PFSK-1 (cell line): ENCODE results near the gene LNP1.

Source experiments
- FOXP2 ChIP-seq: optimal IDR thresholded peaks from 2 replicates; pipeline ENCODE3; 2011; ENCODE audit warnings: borderline replicate concordance, control low read depth, inconsistent platforms; ENCODE audit not compliant: insufficient read depth; ENCODE audit errors: extremely low read length, extremely low read depth
- POLR2AphosphoS5 ChIP-seq: IDR thresholded peaks from 2 replicates; pipeline ENCODE4 v1.6.1; 2012; ENCODE audit warnings: low read depth, mild to moderate bottlenecking, control low read depth, low read length, moderate library complexity
- SIN3A ChIP-seq: IDR thresholded peaks from 2 replicates; pipeline ENCODE4 v1.6.1; 2012; ENCODE audit warnings: mild to moderate bottlenecking, low read length, moderate library complexity, borderline replicate concordance; ENCODE audit not compliant: insufficient read depth
- TAF1 ChIP-seq: IDR thresholded peaks from 2 replicates; pipeline ENCODE4 v1.6.1; 2012; ENCODE audit warnings: low read length, control low read depth, borderline replicate concordance; ENCODE audit not compliant: insufficient read depth
- TF ChIP-seq, protein P1 (sequence below), 2 experiments: IDR thresholded peaks; 2 replicates each; pipeline versions ENCODE4 v1.6.1 to v1.8.0; 2011 to 2012; ENCODE audit warnings: low read depth in 2 of 2, low read length in 2 of 2, control low read depth in 1 of 2, inconsistent platforms in 1 of 2, mild to moderate bottlenecking in 1 of 2, moderate library complexity in 1 of 2; ENCODE audit not compliant: insufficient read depth in 1 of 2

DNA sequence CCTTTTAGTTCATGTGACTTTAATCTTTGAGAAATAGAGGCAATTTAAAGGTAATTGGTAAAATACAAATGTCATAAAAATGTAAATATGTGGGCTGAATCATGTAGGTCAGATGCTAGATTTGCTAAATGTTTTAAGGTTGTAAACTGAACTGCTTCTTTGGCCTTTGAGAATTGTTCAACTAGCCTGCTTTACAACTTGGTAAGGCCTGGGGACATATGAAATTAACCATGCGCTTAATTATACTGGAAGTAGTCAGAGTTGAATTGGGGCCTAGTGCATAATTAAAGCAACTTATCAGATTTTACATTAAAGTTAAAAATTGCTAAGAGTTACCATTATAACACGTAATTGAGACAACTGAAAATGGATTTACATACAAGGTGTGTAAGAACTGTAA lies 70.1 kb downstream of the LNP1 start:
- TF ChIP-seq, protein P1, sequence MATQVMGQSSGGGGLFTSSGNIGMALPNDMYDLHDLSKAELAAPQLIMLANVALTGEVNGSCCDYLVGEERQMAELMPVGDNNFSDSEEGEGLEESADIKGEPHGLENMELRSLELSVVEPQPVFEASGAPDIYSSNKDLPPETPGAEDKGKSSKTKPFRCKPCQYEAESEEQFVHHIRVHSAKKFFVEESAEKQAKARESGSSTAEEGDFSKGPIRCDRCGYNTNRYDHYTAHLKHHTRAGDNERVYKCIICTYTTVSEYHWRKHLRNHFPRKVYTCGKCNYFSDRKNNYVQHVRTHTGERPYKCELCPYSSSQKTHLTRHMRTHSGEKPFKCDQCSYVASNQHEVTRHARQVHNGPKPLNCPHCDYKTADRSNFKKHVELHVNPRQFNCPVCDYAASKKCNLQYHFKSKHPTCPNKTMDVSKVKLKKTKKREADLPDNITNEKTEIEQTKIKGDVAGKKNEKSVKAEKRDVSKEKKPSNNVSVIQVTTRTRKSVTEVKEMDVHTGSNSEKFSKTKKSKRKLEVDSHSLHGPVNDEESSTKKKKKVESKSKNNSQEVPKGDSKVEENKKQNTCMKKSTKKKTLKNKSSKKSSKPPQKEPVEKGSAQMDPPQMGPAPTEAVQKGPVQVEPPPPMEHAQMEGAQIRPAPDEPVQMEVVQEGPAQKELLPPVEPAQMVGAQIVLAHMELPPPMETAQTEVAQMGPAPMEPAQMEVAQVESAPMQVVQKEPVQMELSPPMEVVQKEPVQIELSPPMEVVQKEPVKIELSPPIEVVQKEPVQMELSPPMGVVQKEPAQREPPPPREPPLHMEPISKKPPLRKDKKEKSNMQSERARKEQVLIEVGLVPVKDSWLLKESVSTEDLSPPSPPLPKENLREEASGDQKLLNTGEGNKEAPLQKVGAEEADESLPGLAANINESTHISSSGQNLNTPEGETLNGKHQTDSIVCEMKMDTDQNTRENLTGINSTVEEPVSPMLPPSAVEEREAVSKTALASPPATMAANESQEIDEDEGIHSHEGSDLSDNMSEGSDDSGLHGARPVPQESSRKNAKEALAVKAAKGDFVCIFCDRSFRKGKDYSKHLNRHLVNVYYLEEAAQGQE (IDR thresholded peaks at IDR 0.05; ENCODE audit: insufficient read depth in 1 of 2, low read depth in 2 of 2, low read length in 2 of 2) = no peak
- TF ChIP-seq SIN3A (no peak), POLR2AphosphoS5 (no peak), TAF1 (no peak), FOXP2 (no peak)
